Osteoblast (primary cell): ENCODE results near the gene ZNF219. TPM values are rescaled to one million over a fixed set of nuclear protein-coding genes. Genes with fewer than 3 reads are reported as not detected.

ENCODE experiments used
- DNase-seq: peaks from one replicate; pipeline ENCODE4 v3.0.0; 2011; ENCODE audit warnings: low spot score, mixed read lengths; ENCODE audit not compliant: insufficient read length; ENCODE audit errors: missing footprints
- H2AFZ ChIP-seq: 2 replicates; pipeline ENCODE4 v1.6.0; 2011; ENCODE audit warnings: mild to moderate bottlenecking, low read length
- H3K27ac ChIP-seq: 2 replicates; pipeline ENCODE4 v1.5.1; 2011; ENCODE audit warnings: mild to moderate bottlenecking, low read depth, low read length, moderate library complexity
- H3K27me3 ChIP-seq: 2 replicates; pipeline ENCODE4 v1.6.0; 2012; ENCODE audit warnings: mild to moderate bottlenecking, control low read depth, inconsistent platforms, low read length, moderate library complexity; ENCODE audit not compliant: insufficient read depth
- H3K36me3 ChIP-seq: 2 replicates; pipeline ENCODE4 v1.5.1; 2011; ENCODE audit warnings: mild to moderate bottlenecking, low read length, control low read depth, moderate library complexity; ENCODE audit not compliant: insufficient read depth
- H3K4me1 ChIP-seq: 2 replicates; pipeline ENCODE4 v1.5.1; 2011; ENCODE audit warnings: mild to moderate bottlenecking, low read length, control low read depth, moderate library complexity; ENCODE audit not compliant: insufficient read depth
- H3K4me2 ChIP-seq: 2 replicates; pipeline ENCODE4 v1.6.0; 2011; ENCODE audit warnings: mild to moderate bottlenecking, low read length; ENCODE audit not compliant: insufficient read depth
- H3K4me3 ChIP-seq: fragments of 200-600 bp; sonication (generic); 3 replicates; pipeline ENCODE4 v1.5.1; 2012; ENCODE audit warnings: mild to moderate bottlenecking, low read length, inconsistent platforms; ENCODE audit not compliant: insufficient read depth
- H3K79me2 ChIP-seq: 2 replicates; pipeline ENCODE4 v1.6.0; 2012; ENCODE audit warnings: mild to moderate bottlenecking, low read length, control low read depth, inconsistent platforms; ENCODE audit not compliant: insufficient read depth
- H3K9me3 ChIP-seq: 2 replicates; pipeline ENCODE4 v1.5.1; 2011; ENCODE audit warnings: low read depth, low read length, control low read depth
- H4K20me1 ChIP-seq: 2 replicates; pipeline ENCODE4 v1.6.0; 2012; ENCODE audit warnings: mild to moderate bottlenecking, low read length, control low read depth; ENCODE audit not compliant: insufficient read depth
- total RNA-seq: library from RNA; depleted of rRNA; stranded (reverse); fragments of >200 nt; gene quantifications from 2 replicates; pipeline ENCODE4 v1.2.3, GENCODE V29; 2012
- TF ChIP-seq, protein P1 (sequence below): IDR thresholded peaks from 2 replicates; pipeline ENCODE4 v1.5.1; 2011; ENCODE audit warnings: mild to moderate bottlenecking, low read depth, low read length, moderate library complexity; ENCODE audit errors: extremely low read depth

Gene ZNF219
- total RNA-seq, 1 donor = 9.4 TPM

DNA sequence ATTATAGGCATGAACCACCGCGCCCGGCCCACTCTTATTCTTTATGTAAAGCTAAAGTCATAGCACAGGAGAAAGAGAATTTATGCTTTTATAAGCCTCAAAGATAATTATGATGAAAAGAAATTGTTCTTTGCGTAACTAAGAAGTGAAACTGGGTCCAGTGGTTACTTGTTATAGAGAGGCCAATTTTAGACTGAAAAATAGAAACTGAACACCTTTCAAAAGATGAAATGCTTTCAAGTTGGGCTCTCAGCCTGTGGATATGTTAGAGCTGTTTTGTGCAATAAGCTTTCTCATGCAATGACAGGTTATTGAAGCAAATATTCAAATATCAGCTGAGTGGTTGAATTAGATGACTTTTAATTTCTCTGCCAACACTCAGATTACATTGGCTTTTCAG lies 10.3 kb upstream of the ZNF219 start:
- no peak for DNase-seq

DNA sequence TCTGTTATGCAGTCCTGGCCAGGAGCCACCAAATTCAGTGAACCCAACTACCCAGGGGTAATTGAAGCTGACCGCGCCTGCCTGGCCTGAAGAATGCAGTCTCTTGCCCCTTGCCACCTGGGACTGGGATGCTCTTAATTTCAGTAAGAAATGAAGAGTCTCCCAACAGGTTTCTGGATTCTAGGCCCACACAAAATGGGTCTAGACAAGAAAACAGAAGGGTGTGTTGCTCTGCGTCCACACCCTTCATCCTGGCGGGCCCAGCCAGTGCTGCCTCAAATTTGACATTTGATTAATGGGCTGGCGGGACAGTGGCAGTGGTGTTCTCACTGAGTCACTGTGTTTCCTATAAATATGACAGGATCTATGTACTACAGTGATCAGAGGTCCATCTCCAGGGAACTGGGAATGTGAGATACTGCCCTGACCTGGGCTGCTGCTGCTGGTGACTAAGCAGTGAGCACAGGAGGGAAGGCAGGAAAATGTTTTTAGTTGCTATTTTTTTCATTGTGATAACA lies 8.9 kb upstream of the ZNF219 start:
- TF ChIP-seq, protein P1, sequence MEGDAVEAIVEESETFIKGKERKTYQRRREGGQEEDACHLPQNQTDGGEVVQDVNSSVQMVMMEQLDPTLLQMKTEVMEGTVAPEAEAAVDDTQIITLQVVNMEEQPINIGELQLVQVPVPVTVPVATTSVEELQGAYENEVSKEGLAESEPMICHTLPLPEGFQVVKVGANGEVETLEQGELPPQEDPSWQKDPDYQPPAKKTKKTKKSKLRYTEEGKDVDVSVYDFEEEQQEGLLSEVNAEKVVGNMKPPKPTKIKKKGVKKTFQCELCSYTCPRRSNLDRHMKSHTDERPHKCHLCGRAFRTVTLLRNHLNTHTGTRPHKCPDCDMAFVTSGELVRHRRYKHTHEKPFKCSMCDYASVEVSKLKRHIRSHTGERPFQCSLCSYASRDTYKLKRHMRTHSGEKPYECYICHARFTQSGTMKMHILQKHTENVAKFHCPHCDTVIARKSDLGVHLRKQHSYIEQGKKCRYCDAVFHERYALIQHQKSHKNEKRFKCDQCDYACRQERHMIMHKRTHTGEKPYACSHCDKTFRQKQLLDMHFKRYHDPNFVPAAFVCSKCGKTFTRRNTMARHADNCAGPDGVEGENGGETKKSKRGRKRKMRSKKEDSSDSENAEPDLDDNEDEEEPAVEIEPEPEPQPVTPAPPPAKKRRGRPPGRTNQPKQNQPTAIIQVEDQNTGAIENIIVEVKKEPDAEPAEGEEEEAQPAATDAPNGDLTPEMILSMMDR = no peak
- H4K20me1 ChIP-seq = no peaks in the 10 kb centered on the region
- H2AFZ ChIP-seq = peak overlapping the region; percentile 92
- H3K79me2 ChIP-seq = no peaks in the 10 kb centered on the region
- peaks cover 32% of the 10 kb centered on the region for H3K4me1 ChIP-seq
- H3K4me3 ChIP-seq = no peak overlapping the region
- H3K27ac ChIP-seq = peak overlapping the region; percentile 61
- H3K27me3 ChIP-seq = no peaks in the 10 kb centered on the region
- DNase-seq = peak; percentile 83
- H3K36me3 ChIP-seq = no peaks in the 10 kb centered on the region
- no peak overlapping the region for H3K4me2 ChIP-seq
- no peaks in the 10 kb centered on the region for H3K9me3 ChIP-seq

More for the DNA sequence above, 10.3 kb upstream of the ZNF219 start:
- Histone ChIP-seq H3K27ac (no peak overlapping the region), H3K9me3 (no peaks in the 10 kb centered on the region), H3K36me3 (no peaks in the 10 kb centered on the region), H4K20me1 (no peaks in the 10 kb centered on the region), H3K27me3 (no peaks in the 10 kb centered on the region), H3K4me3 (no peak overlapping the region), H3K79me2 (no peaks in the 10 kb centered on the region), H2AFZ (no peak overlapping the region), H3K4me2 (no peak overlapping the region), H3K4me1 (peaks cover 27% of the 10 kb centered on the region)
- TF ChIP-seq, protein P1 = no peak

DNA sequence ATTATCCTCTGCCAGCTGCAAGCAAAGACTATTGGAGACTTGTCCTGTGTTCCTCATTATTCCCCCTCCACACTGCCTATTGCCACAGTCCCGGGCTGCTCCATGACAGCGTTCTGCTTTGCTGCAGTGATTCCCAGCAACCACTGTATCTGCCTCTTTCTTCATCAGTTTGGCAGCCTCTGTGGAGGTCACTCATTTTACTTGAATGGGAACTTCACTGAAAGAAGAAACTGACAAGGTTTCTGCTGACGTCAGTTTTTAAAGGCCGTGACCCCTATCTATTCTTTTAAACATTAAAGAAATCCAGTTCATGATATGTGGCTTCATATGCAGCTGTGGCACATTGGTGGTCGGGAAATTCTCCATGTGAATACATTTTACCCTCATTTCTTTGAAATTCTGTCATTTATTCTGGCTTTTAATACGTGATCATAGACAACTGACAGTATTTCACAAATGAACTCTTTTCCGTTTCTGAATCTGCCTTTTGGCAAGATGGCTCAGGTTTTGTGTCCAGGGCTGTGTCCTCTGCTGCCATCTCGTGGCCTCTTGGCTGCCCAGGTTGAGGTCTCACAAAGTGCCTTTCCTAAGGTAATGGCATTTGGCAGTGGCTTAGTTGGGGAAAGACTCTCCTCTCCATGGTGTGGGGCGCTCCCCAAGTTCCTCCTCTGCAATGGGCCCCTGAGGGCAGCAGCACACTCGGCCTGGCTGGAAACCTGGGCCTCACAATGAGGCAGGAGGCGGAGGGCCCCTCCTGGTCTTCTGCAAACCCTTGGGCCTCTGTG lies 8.2 kb upstream of the ZNF219 start:
- Histone ChIP-seq H3K27me3 (no peaks in the 10 kb centered on the region), H3K4me3 (peak overlapping the region; percentile 40), H2AFZ (peak overlapping the region; percentile 92), H3K4me1 (peaks cover 32% of the 10 kb centered on the region), H3K79me2 (no peaks in the 10 kb centered on the region), H3K4me2 (peak overlapping the region; percentile 77), H3K9me3 (no peaks in the 10 kb centered on the region), H4K20me1 (no peaks in the 10 kb centered on the region), H3K27ac (peak overlapping the region; percentile 61), H3K36me3 (no peaks in the 10 kb centered on the region)
- TF ChIP-seq, protein P1 = no peak
- DNase-seq = peak; percentile 83

DNA sequence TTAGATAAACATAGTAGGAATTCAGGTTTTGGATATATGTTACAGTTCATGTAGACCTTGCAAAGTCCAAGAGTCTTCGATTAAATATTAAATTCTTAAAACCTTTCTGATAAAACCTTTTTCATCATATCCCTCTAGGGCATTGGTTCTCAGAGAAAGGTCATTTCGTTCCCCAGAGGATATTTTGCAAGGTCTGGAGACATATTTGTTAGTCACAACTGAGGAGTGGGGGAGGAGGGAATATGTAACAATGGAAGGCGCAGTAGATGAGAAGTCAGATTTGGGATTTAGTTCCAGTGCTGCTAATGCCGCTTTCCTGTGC lies 7.7 kb upstream of the ZNF219 start:
- Histone ChIP-seq H3K27me3 (no peaks in the 10 kb centered on the region), H3K27ac (peak overlapping the region; percentile 61), H3K4me2 (peak overlapping the region; percentile 77), H3K79me2 (no peaks in the 10 kb centered on the region), H3K36me3 (no peaks in the 10 kb centered on the region), H4K20me1 (no peaks in the 10 kb centered on the region), H3K4me1 (peaks cover 32% of the 10 kb centered on the region), H3K9me3 (no peaks in the 10 kb centered on the region), H2AFZ (peak overlapping the region; percentile 92), H3K4me3 (peak overlapping the region; percentile 40)
- peak; percentile 37 for DNase-seq
- TF ChIP-seq, protein P1 = no peak
